A549 treated with ZK216348 at 1 μM for 4 hours (cell line): ENCODE measurements around the gene CD19. TPM values are rescaled to one million over a fixed set of nuclear protein-coding genes. Genes with fewer than 3 reads are reported as not detected.

Experiments used
- total RNA-seq: library from RNA; stranded (reverse); fragments of 200-300 nt; extraction: Qiagen RNA extraction; gene quantifications from 5 replicates; pipeline ENCODE4 v1.2.3, GENCODE V29; 2022; ENCODE audit warnings: low read depth

CD19 gene
- not detected in 5 replicates for total RNA-seq

DNA sequence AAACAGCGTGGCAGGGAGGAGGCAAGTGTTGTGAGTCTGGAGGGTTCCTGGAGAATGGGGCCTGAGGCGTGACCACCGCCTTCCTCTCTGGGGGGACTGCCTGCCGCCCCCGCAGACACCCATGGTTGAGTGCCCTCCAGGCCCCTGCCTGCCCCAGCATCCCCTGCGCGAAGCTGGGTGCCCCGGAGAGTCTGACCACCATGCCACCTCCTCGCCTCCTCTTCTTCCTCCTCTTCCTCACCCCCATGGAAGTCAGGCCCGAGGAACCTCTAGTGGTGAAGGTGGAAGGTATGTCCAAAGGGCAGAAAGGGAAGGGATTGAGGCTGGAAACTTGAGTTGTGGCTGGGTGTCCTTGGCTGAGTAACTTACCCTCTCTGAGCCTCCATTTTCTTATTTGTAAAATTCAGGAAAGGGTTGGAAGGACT, at the start of gene CD19:
Gene CD19 (plus strand): TSS at position 171 of the 425 bp plus-strand sequence. CDS start 30 bp downstream, at position 201.

DNA sequence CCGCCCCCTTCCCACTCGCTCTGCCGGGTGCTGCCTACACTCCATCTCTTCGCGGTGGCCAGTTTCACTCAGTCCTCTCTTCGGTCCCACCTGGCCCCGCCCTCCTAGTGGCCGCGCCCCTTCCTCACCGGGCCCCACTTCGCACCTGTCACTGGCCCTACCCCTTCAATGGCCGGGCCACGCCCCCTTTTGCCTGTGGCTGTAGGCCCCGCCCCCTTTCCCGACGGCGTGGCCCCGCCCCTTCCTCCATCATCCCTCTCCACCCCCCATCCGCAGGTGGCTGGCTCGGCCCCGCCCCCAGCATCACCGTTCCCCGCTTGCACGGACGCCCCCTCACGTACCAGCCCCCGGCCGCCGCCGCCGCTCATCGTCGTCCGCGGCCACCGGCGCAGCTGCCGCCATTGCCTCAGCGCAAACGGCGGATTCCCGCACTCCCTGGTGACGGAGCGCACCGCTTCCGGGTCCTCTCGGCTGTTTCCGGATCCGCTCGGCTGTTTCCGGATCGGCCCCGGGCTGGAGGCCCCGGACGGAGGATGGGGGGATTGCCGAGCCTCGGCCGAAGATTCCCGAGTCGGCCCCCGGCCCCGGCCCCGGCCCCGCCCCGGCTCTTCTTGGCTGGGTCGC, 6.9 kb upstream of the CD19 start, which contains the start of gene RABEP2:
Gene RABEP2 (minus strand): TSS at position 477 of the 624 bp plus-strand sequence. CDS start 75 bp downstream, at position 402.

DNA sequence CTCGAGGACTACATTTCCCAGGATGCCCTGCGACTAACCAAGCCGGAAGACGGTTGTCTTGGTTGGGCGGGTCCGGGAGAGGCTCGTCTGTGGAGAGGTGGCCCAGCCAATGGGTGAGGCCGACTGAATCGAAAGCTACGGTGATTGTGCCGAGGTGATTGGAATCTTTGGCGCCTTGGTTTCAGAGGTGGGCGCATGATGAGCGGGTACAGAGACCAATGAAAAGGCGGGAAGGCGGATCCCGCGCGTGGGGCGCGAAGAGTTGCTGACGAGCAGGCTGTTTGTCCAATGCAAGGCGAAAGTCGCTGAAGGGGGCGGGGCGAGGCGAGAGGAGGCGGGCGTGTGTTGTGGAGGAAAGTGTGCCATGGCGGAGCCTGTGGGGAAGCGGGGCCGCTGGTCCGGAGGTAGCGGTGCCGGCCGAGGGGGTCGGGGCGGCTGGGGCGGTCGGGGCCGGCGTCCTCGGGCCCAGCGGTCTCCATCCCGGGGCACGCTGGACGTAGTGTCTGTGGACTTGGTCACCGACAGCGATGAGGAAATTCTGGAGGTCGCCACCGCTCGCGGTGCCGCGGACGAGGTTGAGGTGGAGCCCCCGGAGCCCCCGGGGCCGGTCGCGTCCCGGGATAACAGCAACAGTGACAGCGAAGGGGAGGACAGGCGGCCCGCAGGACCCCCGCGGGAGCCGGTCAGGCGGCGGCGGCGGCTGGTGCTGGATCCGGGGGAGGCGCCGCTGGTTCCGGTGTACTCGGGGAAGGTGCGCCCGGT, 19.1 kb downstream of the CD19 start, which contains the start of gene NFATC2IP:
Gene NFATC2IP (plus strand): TSS at position 290 of the 762 bp plus-strand sequence. CDS start 75 bp downstream, at position 365.

DNA sequence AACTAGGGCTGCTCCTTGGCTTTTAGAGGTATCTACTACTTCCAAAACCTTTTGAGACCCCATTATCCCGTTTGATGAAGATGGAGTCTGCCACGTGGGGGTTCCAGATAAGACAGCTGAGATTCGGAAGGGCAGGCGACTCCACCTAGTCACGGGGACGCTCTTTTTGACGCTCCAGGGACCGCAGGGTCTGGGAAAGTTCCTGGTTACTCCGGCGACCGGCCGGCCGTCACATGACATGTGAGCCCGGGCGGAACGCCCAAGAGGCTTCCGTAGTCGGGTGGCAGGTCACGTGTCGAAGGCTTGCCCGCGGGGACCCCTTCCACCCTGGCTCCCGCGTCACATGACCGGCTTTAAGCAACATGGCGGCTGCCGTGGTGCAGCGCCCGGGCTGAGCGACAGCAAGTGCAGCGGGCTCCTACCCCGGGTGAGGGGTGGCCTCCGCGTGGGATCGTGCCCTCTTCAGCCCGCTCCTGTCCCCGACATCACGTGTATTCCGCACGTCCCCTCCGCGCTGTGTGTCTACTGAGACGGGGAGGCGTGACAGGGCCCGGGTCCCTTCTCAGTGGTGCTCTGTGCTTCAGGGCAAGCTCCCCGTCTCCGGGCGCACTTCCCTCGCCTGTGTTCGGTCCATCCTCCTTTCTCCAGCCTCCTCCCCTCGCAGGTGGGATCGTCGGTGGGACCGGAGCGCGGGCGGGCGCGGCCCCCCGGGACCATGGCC, 42.8 kb downstream of the CD19 start, which contains the start of gene SPNS1:
Gene SPNS1 (plus strand): TSS at position 342 of the 721 bp plus-strand sequence. CDS start 374 bp downstream, at position 716.

DNA sequence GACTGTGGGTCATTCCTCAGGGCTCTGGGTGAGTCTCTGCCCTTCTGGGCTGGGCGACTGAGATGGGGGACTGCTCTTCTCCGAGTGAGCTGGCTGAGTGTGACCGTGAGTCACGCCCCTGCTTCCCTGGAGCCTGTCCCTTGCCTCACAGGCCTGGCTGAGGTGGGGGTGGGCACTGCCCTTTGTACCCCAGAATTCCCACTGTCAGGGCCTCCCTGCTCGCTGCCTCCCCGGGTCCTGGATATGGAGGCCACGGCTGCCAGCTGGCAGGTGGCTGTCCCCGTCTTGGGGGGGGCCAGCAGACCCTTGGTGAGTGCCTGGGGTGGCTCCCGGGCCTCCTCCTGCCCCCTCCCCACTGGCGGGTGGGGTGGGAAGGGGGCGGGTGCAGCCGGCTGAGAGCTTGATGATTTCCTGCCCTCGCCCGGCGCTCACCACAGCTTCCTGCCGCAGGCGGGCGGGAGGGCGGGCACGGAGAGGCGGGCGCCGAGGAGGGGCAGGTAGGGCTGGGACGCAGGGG, 52.9 kb downstream of the CD19 start, which contains the start of gene LAT:
Gene LAT (plus strand): TSS at position 434 of the 517 bp plus-strand sequence. CDS start 366 bp downstream, outside the sequence.

Other genes starting within 250 kb of the CD19 start
- 260 to 393 TPM (median 359 TPM) in 5 replicates for gene EIF3C, start 220.5 kb upstream of the CD19 start, total RNA-seq
- gene NPIPB9, start 180.2 kb upstream of the CD19 start, total RNA-seq: 1.4 to 2.2 TPM (median 1.8 TPM) in 5 replicates
- 80.2 to 139 TPM (median 132 TPM) in 5 replicates for gene ATXN2L, start 109.0 kb upstream of the CD19 start, total RNA-seq
- gene TUFM, start 85.6 kb upstream of the CD19 start, total RNA-seq: 177 to 322 TPM (median 284 TPM) in 5 replicates
- 16.2 to 33.9 TPM (median 30.6 TPM) in 5 replicates for gene SH2B1, start 68.1 kb upstream of the CD19 start, total RNA-seq
- gene ATP2A1, start 53.5 kb upstream of the CD19 start, total RNA-seq: 1.3 to 2.5 TPM (median 1.9 TPM) in 5 replicates
- 7.8 to 11.8 TPM (median 10.8 TPM) in 5 replicates for gene RABEP2, start 6.7 kb upstream of the CD19 start, total RNA-seq
- 15.6 to 33.0 TPM (median 28.7 TPM) in 5 replicates for gene NFATC2IP, start 19.0 kb downstream of the CD19 start, total RNA-seq
- 36.1 to 78.5 TPM (median 77.3 TPM) in 5 replicates for gene SPNS1, start 42.8 kb downstream of the CD19 start, total RNA-seq
- gene LAT, start 53.1 kb downstream of the CD19 start, total RNA-seq: 1.6 to 6.0 TPM (median 4.4 TPM) in 5 replicates